ENCODE measurements around the gene NFIX. TPM values are rescaled to one million over a fixed set of nuclear protein-coding genes. Genes with fewer than 3 reads are reported as not detected.

The NFIX gene
- total and polyA plus RNA-seq, 12 donors = 1.3 to 72.8 (median 28.6) TPM

GRCh38 chr19:13029893-13030292, 34.6 kb downstream of the NFIX start:
- H3K4me1 ChIP-seq (replicated peaks in 1 of 2) = peaks cover 10 to 26% of the 10 kb centered on the region in 2 donors

GRCh38 chr19:13031917-13032623, 36.8 kb downstream of the NFIX start:
- intact Hi-C loops (cut with DNase I) = loop anchor here in 1 of 2 donors (5.0 kb wide), 1 partner anchor 45 kb away; no protein-coding TSS in a partner anchor
- Histone ChIP-seq H3K27me3 (no peaks in the 10 kb centered on the region), H3K36me3 (replicated peaks in 1 of 2) (no peaks in the 10 kb centered on the region), H3K27ac (peak overlapping the region in 2 of 5 donors; percentile 26 to 61), H3K9me3 (replicated peaks in 1 of 3) (no peaks in the 10 kb centered on the region), H3K4me1 (replicated peaks in 1 of 2) (peaks cover 12 to 27% of the 10 kb centered on the region in 2 donors), H3K4me3 (no peak overlapping the region)
- WGBS, 4 donors = 71 to 85% (median 80%) methylated on average over 12 of the region's 12 CpGs
- no peak for DNase-seq
- no peak for TF ChIP-seq CTCF (IDR thresholded peaks at IDR 0.05)
- TF ChIP-seq POLR2A (IDR thresholded peaks at IDR 0.05) = no peak

More at GRCh38 chr19:13029893-13030292, 34.6 kb downstream of the NFIX start:
- no peak overlapping the region for H3K4me3 ChIP-seq
- no peak overlapping the region for H3K27ac ChIP-seq
- TF ChIP-seq POLR2A (IDR thresholded peaks at IDR 0.05) = no peak
- peak in 1 of 6 experiments; percentile 11 for TF ChIP-seq CTCF (IDR thresholded peaks at IDR 0.05)
- intact Hi-C loops (cut with DNase I) = loop anchor here in 1 of 2 donors (5.0 kb wide), 1 partner anchor 43 kb away; no protein-coding TSS in a partner anchor
- H3K36me3 ChIP-seq (replicated peaks in 1 of 2) = no peaks in the 10 kb centered on the region
- H3K27me3 ChIP-seq = no peaks in the 10 kb centered on the region
- DNase-seq = no peak
- 68 to 84% (median 78%) methylated on average over 9 to 10 of the region's 10 CpGs for WGBS, 4 donors
- H3K9me3 ChIP-seq (replicated peaks in 1 of 3) = no peaks in the 10 kb centered on the region

GRCh38 chr19:13032837-13033236, 37.6 kb downstream of the NFIX start:
- intact Hi-C loops (cut with DNase I) = loop anchor here in 1 of 2 donors (5.0 kb wide), 1 partner anchor 46 kb away; no protein-coding TSS in a partner anchor
- Histone ChIP-seq H3K36me3 (replicated peaks in 1 of 2) (no peaks in the 10 kb centered on the region), H3K4me1 (replicated peaks in 1 of 2) (peaks cover 13 to 32% of the 10 kb centered on the region in 2 donors)

More at GRCh38 chr19:13032837-13033236, 37.6 kb downstream of the NFIX start:
- TF ChIP-seq POLR2A (IDR thresholded peaks at IDR 0.05) (no peak), CTCF (IDR thresholded peaks at IDR 0.05) (no peak)
- DNase-seq = no peak
- Histone ChIP-seq H3K27ac (peak overlapping the region in 2 of 5 donors; percentile 13 to 26), H3K9me3 (replicated peaks in 1 of 3) (no peaks in the 10 kb centered on the region), H3K27me3 (no peaks in the 10 kb centered on the region), H3K4me3 (no peak overlapping the region)
- 87 to 96% (median 89%) methylated on average over 13 of the region's 13 CpGs for WGBS, 4 donors

Data from adrenal gland (tissue), 12 donors.